Gastrocnemius medialis (tissue), 4 donors: Measurements from ENCODE around the gene STOX2. TPM values are rescaled to one million over a fixed set of nuclear protein-coding genes. Genes with fewer than 3 reads are reported as not detected.

Source experiments
- ATAC-seq, 2 donors: fragments of 150-250 bp; one replicate each; pipeline ENCODE4 v1.9.1; 2016
- DNase-seq, 2 donors: peaks; one replicate each; pipeline ENCODE4 v3.0.0-alpha.2; 2019
- H3K27ac ChIP-seq, 4 donors: fragments of 200-600 bp; sonication (generic); 1 replicate in 1 of 4; 2 replicates in 3 of 4; pipeline ENCODE4 v1.5.1; 2016 to 2018; ENCODE audit warnings: mild to moderate bottlenecking in 2 of 4, moderate library complexity in 1 of 4
- H3K27me3 ChIP-seq, 3 donors: fragments of 200-600 bp; sonication (generic) in 2 of 3; 1 replicate in 1 of 3; 2 replicates in 2 of 3; pipeline versions ENCODE4 v1.5.1 to v1.6.0; 2016 to 2019; ENCODE audit warnings: mild to moderate bottlenecking in 1 of 3, moderate library complexity in 1 of 3
- H3K36me3 ChIP-seq, 2 donors: fragments of 200-600 bp; sonication (generic) in 1 of 2; one replicate each; pipeline ENCODE4 v1.5.1; 2017 to 2018
- H3K4me1 ChIP-seq, 2 donors: fragments of 200-600 bp; sonication (generic) in 1 of 2; one replicate each; pipeline ENCODE4 v1.5.1; 2016 to 2017; ENCODE audit warnings: mild to moderate bottlenecking in 2 of 2
- H3K4me3 ChIP-seq, 4 donors: fragments of 200-600 bp; sonication (generic) in 3 of 4; 1 replicate in 1 of 4; 2 replicates in 3 of 4; pipeline ENCODE4 v1.5.1; 2016 to 2019; ENCODE audit warnings: mild to moderate bottlenecking in 2 of 4
- H3K9me3 ChIP-seq, 3 donors: fragments of 200-600 bp; sonication (generic) in 2 of 3; 1 replicate in 1 of 3; 2 replicates in 2 of 3; pipeline ENCODE4 v1.5.1; 2016 to 2019
- CTCF ChIP-seq, 5 experiments: fragments of 450-650 bp in 3 of 5; fragments of 200-600 bp in 2 of 5; sonication (generic) in 2 of 5; IDR thresholded peaks in 4 of 5; conservative IDR thresholded peaks in 1 of 5; 1 replicate in 4 of 5; 2 replicates in 1 of 5; pipeline ENCODE4 v1.5.1; 2016 to 2019; ENCODE audit warnings: antibody characterized with exemption in 5 of 5, mild to moderate bottlenecking in 3 of 5, moderate library complexity in 3 of 5
- POLR2A ChIP-seq, 2 donors: fragments of 450-650 bp; IDR thresholded peaks; one replicate each; pipeline ENCODE4 v1.6.1; 2017; ENCODE audit warnings: antibody characterized with exemption in 2 of 2, mild to moderate bottlenecking in 2 of 2, moderate library complexity in 2 of 2
- in situ Hi-C, 4 donors: fragments of 200-750 bp; cut with MboI; loops; one replicate each; pipeline versions ENCODE4 v1.15.0 to v1.8.0; 2017; ENCODE audit warnings: low sequenced_read_pairs in 4 of 4
- intact Hi-C: fragments of 100-400 bp; cut with DNase I; formaldehyde crosslinking; loops from one replicate; pipeline ENCODE4 v1.15.1; 2023; ENCODE audit warnings: low total_unique reads
- total RNA-seq, 4 donors: library from RNA; depleted of rRNA; stranded (reverse); fragments of >200 nt; gene quantifications; one replicate each; pipeline versions ENCODE4 v1.1.0 to v1.2.3, GENCODE V29; 2016

Gene STOX2
- total RNA-seq, 4 donors from 2014 or later = 3.3 to 8.3 (median 5.9) TPM

- in situ Hi-C loops = no loop called here
- intact Hi-C loops = loop anchor here (2.0 to 10.0 kb wide), 4 partner anchors 82 to 402 kb away; partner anchors contain the start of genes RWDD4, STOX2 and TRAPPC11
- no peak overlapping the region for H3K4me3 ChIP-seq
- H3K36me3 ChIP-seq = no peaks in the 10 kb centered on the region
- H3K27me3 ChIP-seq = no peaks in the 10 kb centered on the region
- H3K9me3 ChIP-seq = no peaks in the 10 kb centered on the region
- peaks cover 12 to 19% of the 10 kb centered on the region in 2 donors for H3K4me1 ChIP-seq
- no peak for TF ChIP-seq CTCF (IDR thresholded peaks at IDR 0.05 in 4 of 5, conservative IDR thresholded peaks at IDR 0.05 in 1 of 5)
- no peak for TF ChIP-seq POLR2A (IDR thresholded peaks at IDR 0.05)
- no peak for DNase-seq
- H3K27ac ChIP-seq = peak overlapping the region in 1 of 4 donors; percentile 84
- no peak for ATAC-seq
These were observed 81.3 kb downstream of the STOX2 start for GRCh38 chr4:183986291-183986970.

GRCh38 chr4:183986971-183987946 lies 82.2 kb downstream of the STOX2 start:
- peak overlapping the region; percentile 53 to 64 (median 56) for H3K4me3 ChIP-seq
- DNase-seq (peak; percentile 58 to 78), ATAC-seq (peak; percentile 61 to 71)
- H3K9me3 ChIP-seq = no peaks in the 10 kb centered on the region
- peak overlapping the region; percentile 84 to 90 (median 89) for H3K27ac ChIP-seq
- in situ Hi-C loops (no loop called here), intact Hi-C loops (loop anchor here (2.0 to 10.0 kb wide), 4 partner anchors 82 to 402 kb away; partner anchors contain the start of genes RWDD4, STOX2 and TRAPPC11)
- peaks cover 12 to 19% of the 10 kb centered on the region in 2 donors for H3K4me1 ChIP-seq
- no peaks in the 10 kb centered on the region for H3K36me3 ChIP-seq
- TF ChIP-seq CTCF (IDR thresholded peaks at IDR 0.05 in 4 of 5, conservative IDR thresholded peaks at IDR 0.05 in 1 of 5) = no peak
- TF ChIP-seq POLR2A (IDR thresholded peaks at IDR 0.05) = no peak
- H3K27me3 ChIP-seq = no peaks in the 10 kb centered on the region

- no peaks in the 10 kb centered on the region for H3K27me3 ChIP-seq
- peak; percentile 84 to 91 for DNase-seq
- no peaks in the 10 kb centered on the region for H3K9me3 ChIP-seq
- peaks cover 12 to 19% of the 10 kb centered on the region in 2 donors for H3K4me1 ChIP-seq
- H3K27ac ChIP-seq = peak overlapping the region; percentile 84 to 90 (median 89)
- in situ Hi-C loops (no loop called here), intact Hi-C loops (loop anchor here (2.0 to 10.0 kb wide), 6 partner anchors 27 to 483 kb away; partner anchors contain the start of genes ING2, RWDD4, STOX2 and TRAPPC11)
- H3K4me3 ChIP-seq = peak overlapping the region; percentile 53 to 64 (median 56)
- ATAC-seq = peak; percentile 97 to 98
- no peak for TF ChIP-seq CTCF (IDR thresholded peaks at IDR 0.05 in 4 of 5, conservative IDR thresholded peaks at IDR 0.05 in 1 of 5)
- TF ChIP-seq POLR2A (IDR thresholded peaks at IDR 0.05) = peak; percentile 66 to 77
- no peaks in the 10 kb centered on the region for H3K36me3 ChIP-seq
These were observed 82.9 kb downstream of the STOX2 start for GRCh38 chr4:183987987-183988392.

GRCh38 chr4:183988874-183989273 lies 83.8 kb downstream of the STOX2 start:
- peaks cover 12 to 19% of the 10 kb centered on the region in 2 donors for H3K4me1 ChIP-seq
- DNase-seq = peak in 1 of 2 donors; percentile 25
- ATAC-seq = peak; percentile 7 to 15
- no peaks in the 10 kb centered on the region for H3K27me3 ChIP-seq
- in situ Hi-C loops = no loop called here
- H3K4me3 ChIP-seq = peak overlapping the region; percentile 53 to 64 (median 56)
- no peaks in the 10 kb centered on the region for H3K9me3 ChIP-seq
- intact Hi-C loops = loop anchor here (2.0 to 10.0 kb wide), 5 partner anchors 28 to 484 kb away; partner anchors contain the start of genes ING2, RWDD4 and TRAPPC11
- TF ChIP-seq CTCF (IDR thresholded peaks at IDR 0.05 in 4 of 5, conservative IDR thresholded peaks at IDR 0.05 in 1 of 5) (no peak), POLR2A (IDR thresholded peaks at IDR 0.05) (no peak)
- no peaks in the 10 kb centered on the region for H3K36me3 ChIP-seq
- H3K27ac ChIP-seq = peak overlapping the region; percentile 84 to 90 (median 89)
